ENCODE results near the gene IL2RA. TPM values are rescaled to one million over a fixed set of nuclear protein-coding genes. Genes with fewer than 3 reads are reported as not detected.
"Not testable (repeated sequence)": the region's sequence is repeated elsewhere in the genome, so short reads cannot be mapped to it uniquely, and the experiment has no call there.

Gene IL2RA
- total RNA-seq, 2 donors from 2014 or later: 1.7 to 2.4 TPM

- no peaks in the 10 kb centered on the region for H3K36me3 ChIP-seq
- H3K27me3 ChIP-seq: no peaks in the 10 kb centered on the region
- intact Hi-C loops (cut with DNase I): no loop called here
- no peak overlapping the region for H3K27ac ChIP-seq
- H3K4me3 ChIP-seq: no peak overlapping the region
- H3K4me1 ChIP-seq: no peaks in the 10 kb centered on the region
- TF ChIP-seq, protein P1, sequence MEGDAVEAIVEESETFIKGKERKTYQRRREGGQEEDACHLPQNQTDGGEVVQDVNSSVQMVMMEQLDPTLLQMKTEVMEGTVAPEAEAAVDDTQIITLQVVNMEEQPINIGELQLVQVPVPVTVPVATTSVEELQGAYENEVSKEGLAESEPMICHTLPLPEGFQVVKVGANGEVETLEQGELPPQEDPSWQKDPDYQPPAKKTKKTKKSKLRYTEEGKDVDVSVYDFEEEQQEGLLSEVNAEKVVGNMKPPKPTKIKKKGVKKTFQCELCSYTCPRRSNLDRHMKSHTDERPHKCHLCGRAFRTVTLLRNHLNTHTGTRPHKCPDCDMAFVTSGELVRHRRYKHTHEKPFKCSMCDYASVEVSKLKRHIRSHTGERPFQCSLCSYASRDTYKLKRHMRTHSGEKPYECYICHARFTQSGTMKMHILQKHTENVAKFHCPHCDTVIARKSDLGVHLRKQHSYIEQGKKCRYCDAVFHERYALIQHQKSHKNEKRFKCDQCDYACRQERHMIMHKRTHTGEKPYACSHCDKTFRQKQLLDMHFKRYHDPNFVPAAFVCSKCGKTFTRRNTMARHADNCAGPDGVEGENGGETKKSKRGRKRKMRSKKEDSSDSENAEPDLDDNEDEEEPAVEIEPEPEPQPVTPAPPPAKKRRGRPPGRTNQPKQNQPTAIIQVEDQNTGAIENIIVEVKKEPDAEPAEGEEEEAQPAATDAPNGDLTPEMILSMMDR (IDR thresholded peaks at IDR 0.05): no peak
- no peak overlapping the region for H3K9ac ChIP-seq (ENCODE audit: low read depth in 2 of 2, low read length in 2 of 2)
- no peaks in the 10 kb centered on the region for H3K9me3 ChIP-seq
- no peak for DNase-seq
These were observed 3.7 kb upstream of the IL2RA start for GRCh38 chr10:6065835-6066234.

DNA sequence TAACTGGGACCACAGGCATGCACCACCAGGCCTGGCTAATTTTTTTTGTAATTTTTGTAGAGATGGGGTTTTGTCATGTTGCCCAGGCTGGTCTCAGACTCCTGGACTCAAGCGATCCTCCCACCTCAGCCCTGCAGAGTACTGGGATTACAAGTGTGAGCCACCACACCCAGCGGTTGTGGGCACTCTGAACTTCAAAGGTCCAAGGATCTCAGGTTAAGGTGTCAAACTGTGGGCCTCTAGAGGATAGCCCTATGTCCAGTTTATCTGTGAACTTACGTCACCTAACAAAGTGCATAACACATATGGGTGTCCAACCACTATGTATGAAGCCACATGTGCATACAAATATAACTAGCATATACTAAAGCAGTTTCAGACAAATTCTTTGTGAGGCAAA lies 3.2 kb upstream of the IL2RA start:
- intact Hi-C loops (cut with DNase I): no loop called here
- Histone ChIP-seq H3K27me3 (no peaks in the 10 kb centered on the region), H3K9me3 (no peaks in the 10 kb centered on the region), H3K9ac (ENCODE audit: low read depth in 2 of 2, low read length in 2 of 2) (no peak overlapping the region), H3K4me3 (no peak overlapping the region), H3K4me1 (no peaks in the 10 kb centered on the region), H3K27ac (no peak overlapping the region), H3K36me3 (no peaks in the 10 kb centered on the region)
- TF ChIP-seq, protein P1 (IDR thresholded peaks at IDR 0.05): no peak
- no peak for DNase-seq

- DNase-seq; H3K9ac ChIP-seq (ENCODE audit: low read depth in 2 of 2, low read length in 2 of 2); H3K27ac ChIP-seq; H3K36me3 ChIP-seq; H3K4me3 ChIP-seq; H3K27me3 ChIP-seq; H3K9me3 ChIP-seq; intact Hi-C loops (cut with DNase I); H3K4me1 ChIP-seq: not testable (repeated sequence)
These were observed 2.6 kb upstream of the IL2RA start for GRCh38 chr10:6064726-6065125.

GRCh38 chr10:6064119-6064518 lies 2.0 kb upstream of the IL2RA start:
- Histone ChIP-seq H3K9ac (ENCODE audit: low read depth in 2 of 2, low read length in 2 of 2) (no peak overlapping the region), H3K4me3 (no peak overlapping the region), H3K9me3 (no peaks in the 10 kb centered on the region), H3K27me3 (no peaks in the 10 kb centered on the region), H3K4me1 (no peaks in the 10 kb centered on the region), H3K27ac (no peak overlapping the region), H3K36me3 (no peaks in the 10 kb centered on the region)
- intact Hi-C loops (cut with DNase I): no loop called here
- no peak for DNase-seq
- TF ChIP-seq, protein P1 (IDR thresholded peaks at IDR 0.05): no peak

GRCh38 chr10:6061056-6061455 lies 1.1 kb downstream of the IL2RA start:
- no peaks in the 10 kb centered on the region for H3K9me3 ChIP-seq
- TF ChIP-seq, protein P1 (IDR thresholded peaks at IDR 0.05): no peak
- no peak overlapping the region for H3K9ac ChIP-seq (ENCODE audit: low read depth in 2 of 2, low read length in 2 of 2)
- no peaks in the 10 kb centered on the region for H3K36me3 ChIP-seq
- no peaks in the 10 kb centered on the region for H3K27me3 ChIP-seq
- H3K4me3 ChIP-seq: no peak overlapping the region
- intact Hi-C loops (cut with DNase I): no loop called here
- no peaks in the 10 kb centered on the region for H3K4me1 ChIP-seq
- no peak overlapping the region for H3K27ac ChIP-seq
- DNase-seq: no peak

DNA sequence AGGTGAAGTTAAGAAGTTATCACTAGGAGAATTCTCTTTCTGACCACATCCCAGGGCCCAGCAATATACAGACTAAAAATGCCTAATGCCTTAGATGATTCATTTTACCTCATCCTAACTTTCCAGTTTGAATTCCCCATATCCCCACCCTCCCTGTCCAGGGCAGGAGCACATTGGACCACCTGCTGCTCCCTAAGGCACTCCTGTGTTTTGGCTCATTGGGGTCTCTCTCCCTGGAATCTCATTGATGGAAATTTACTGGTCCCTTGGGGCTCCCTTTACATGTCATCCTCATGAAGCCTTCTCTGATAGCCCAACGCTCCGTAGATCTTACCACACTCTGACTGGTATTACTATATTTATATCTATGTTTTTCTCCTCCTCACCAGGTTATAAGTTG lies 2.7 kb downstream of the IL2RA start:
- Histone ChIP-seq H3K4me3 (no peak overlapping the region), H3K27me3 (no peaks in the 10 kb centered on the region), H3K9me3 (no peaks in the 10 kb centered on the region), H3K27ac (no peak overlapping the region), H3K36me3 (no peaks in the 10 kb centered on the region), H3K4me1 (no peaks in the 10 kb centered on the region), H3K9ac (ENCODE audit: low read depth in 2 of 2, low read length in 2 of 2) (no peak overlapping the region)
- intact Hi-C loops (cut with DNase I): no loop called here
- no peak for DNase-seq
- TF ChIP-seq, protein P1 (IDR thresholded peaks at IDR 0.05): no peak
